GM18520 (cell line): ENCODE data around the gene RPS6KA2.

Experiments used
- ATAC-seq: cut with Tn5 transposase; IDR thresholded peaks from one replicate; pipeline ENCODE4 v1.9.1; 2021; ENCODE audit not compliant: unreplicated experiment

Gene RPS6KA2

GRCh38 chr6:166492092-166492741, 134.8 kb downstream of the RPS6KA2 start:
- ATAC-seq = no peak

GRCh38 chr6:166490671-166491500, 136.2 kb downstream of the RPS6KA2 start:
- ATAC-seq = no peak

- no peak for ATAC-seq
Observed at GRCh38 chr6:166489301-166490155, 137.5 kb downstream of the RPS6KA2 start.

GRCh38 chr6:166488701-166489100, 138.3 kb downstream of the RPS6KA2 start:
- no peak for ATAC-seq

GRCh38 chr6:166488076-166488685, 138.9 kb downstream of the RPS6KA2 start:
- peak; percentile 78 for ATAC-seq

- no peak for ATAC-seq
Observed at GRCh38 chr6:166487148-166487547, 139.9 kb downstream of the RPS6KA2 start.

GRCh38 chr6:166486536-166486880, 140.5 kb downstream of the RPS6KA2 start:
- ATAC-seq = no peak

- ATAC-seq = no peak
Observed at GRCh38 chr6:166485651-166486535, 141.2 kb downstream of the RPS6KA2 start.

- ATAC-seq = no peak
Observed at GRCh38 chr6:166484863-166485262, 142.2 kb downstream of the RPS6KA2 start.

- ATAC-seq = no peak
Observed at GRCh38 chr6:166483573-166484250, 143.3 kb downstream of the RPS6KA2 start.

GRCh38 chr6:166483026-166483425, 144.0 kb downstream of the RPS6KA2 start:
- no peak for ATAC-seq

GRCh38 chr6:166478782-166479592, 148.1 kb downstream of the RPS6KA2 start:
- no peak for ATAC-seq

- ATAC-seq = no peak
Observed at GRCh38 chr6:166477647-166478365, 149.2 kb downstream of the RPS6KA2 start.

GRCh38 chr6:166476634-166477215, 150.3 kb downstream of the RPS6KA2 start:
- ATAC-seq = no peak

GRCh38 chr6:166476061-166476591, 150.9 kb downstream of the RPS6KA2 start:
- ATAC-seq = no peak

- no peak for ATAC-seq
Observed at GRCh38 chr6:166474721-166475565, 152.1 kb downstream of the RPS6KA2 start.
